T-cell (primary cell): ENCODE results near the gene TMEM107. TPM values are rescaled to one million over a fixed set of nuclear protein-coding genes. Genes with fewer than 3 reads are reported as not detected.
A peak's percentile ranks its signal among the peaks of the same experiment; 100 is the strongest.

Experiments used
- ATAC-seq, 4 experiments: fragments of 200-7000 bp in 3 of 4; fragments of 150-1000 bp in 1 of 4; cut with Tn5 transposase; replicated peaks in 1 of 4; 1 replicate in 3 of 4; 2 replicates in 1 of 4; pipeline ENCODE4 v1.10.0; 2021; ENCODE audit warnings: moderate library complexity in 3 of 4, mild to moderate bottlenecking in 2 of 4, moderate number of reproducible peaks in 1 of 4
- CTCF ChIA-PET, 2 donors: fragments of 300-600 bp; sonication (Branson Sonifier 250); formaldehyde crosslinking; loops; one replicate each; lab custom pipeline; 2022; ENCODE audit warnings: antibody characterized with exemption in 2 of 2; lab: Charles Lee
- POLR2A ChIA-PET, 2 donors: fragments of 300-600 bp; sonication (Branson Sonifier 250); formaldehyde crosslinking; loops; one replicate each; lab custom pipeline; 2022; ENCODE audit warnings: antibody characterized with exemption in 2 of 2; lab: Charles Lee
- DNase-seq, 35 experiments: peaks; one replicate each; pipeline versions ENCODE4 v3.0.0 to v3.0.0-alpha.2; 2013 to 2023
- H3K27ac ChIP-seq: one replicate; pipeline ENCODE4 v1.5.1; 2013; ENCODE audit warnings: low read length
- H3K27me3 ChIP-seq, 2 experiments: replicated peaks in 1 of 2; 1 replicate in 1 of 2; 2 replicates in 1 of 2; pipeline versions ENCODE4 v1.6.1 to v1.7.0; 2013; ENCODE audit warnings: low read length in 1 of 2, mixed read lengths in 1 of 2; ENCODE audit not compliant: control insufficient read depth in 2 of 2, insufficient read depth in 2 of 2; ENCODE audit errors: extremely low read depth in 1 of 2
- H3K36me3 ChIP-seq, 2 donors: 1 replicate in 1 of 2; 2 replicates in 1 of 2; pipeline versions ENCODE4 v1.6.1 to v1.7.0; 2013; ENCODE audit warnings: low read length in 1 of 2; ENCODE audit not compliant: control insufficient read depth in 2 of 2, insufficient read depth in 1 of 2; ENCODE audit errors: extremely low read depth in 1 of 2
- H3K4me1 ChIP-seq, 2 experiments: 1 replicate in 1 of 2; 2 replicates in 1 of 2; pipeline versions ENCODE4 v1.6.1 to v1.7.0; 2013; ENCODE audit warnings: low read length in 2 of 2, mixed read lengths in 1 of 2; ENCODE audit not compliant: insufficient read depth in 2 of 2, control insufficient read depth in 1 of 2; ENCODE audit errors: extremely low read depth in 1 of 2
- H3K4me3 ChIP-seq, 2 donors: 1 replicate in 1 of 2; 2 replicates in 1 of 2; pipeline versions ENCODE4 v1.5.1 to v1.7.0; 2013; ENCODE audit warnings: mild to moderate bottlenecking in 2 of 2, low read length in 1 of 2, moderate library complexity in 1 of 2; ENCODE audit not compliant: control insufficient read depth in 1 of 2; ENCODE audit errors: extremely low read depth in 1 of 2
- H3K9me3 ChIP-seq: 2 replicates; pipeline ENCODE4 v1.7.0; 2013
- H3K27ac Mint-ChIP-seq, 2 donors: one replicate each; pipeline ENCODE4 v1.8.0; 2020 to 2021; ENCODE audit warnings: mild to moderate bottlenecking in 2 of 2, mixed read lengths in 2 of 2
- H3K27me3 Mint-ChIP-seq, 2 donors: one replicate each; pipeline ENCODE4 v1.8.0; 2021 to 2022; ENCODE audit warnings: mixed read lengths in 2 of 2
- H3K36me3 Mint-ChIP-seq: one replicate; pipeline ENCODE4 v1.8.0; 2021; ENCODE audit warnings: mixed read lengths
- H3K4me1 Mint-ChIP-seq, 3 donors: one replicate each; pipeline ENCODE4 v1.8.0; 2020 to 2022; ENCODE audit warnings: mixed read lengths in 3 of 3, mild to moderate bottlenecking in 1 of 3
- H3K4me3 Mint-ChIP-seq, 3 donors: one replicate each; pipeline ENCODE4 v1.8.0; 2020 to 2022; ENCODE audit warnings: mild to moderate bottlenecking in 3 of 3, mixed read lengths in 3 of 3, moderate library complexity in 3 of 3
- H3K9me3 Mint-ChIP-seq, 3 donors: one replicate each; pipeline ENCODE4 v1.8.0; 2020 to 2022; ENCODE audit warnings: mixed read lengths in 3 of 3
- WGBS: methylation state at CpG from one replicate; pipeline ENCODE4 v1.1.5; 2013; ENCODE audit warnings: missing lambda C conversion rate; ENCODE audit not compliant: insufficient coverage; 5-methylcytosine and 5-hydroxymethylcytosine counted together
- total RNA-seq, 35 experiments: library from RNA in 6 of 35; stranded (reverse) in 6 of 35; fragments of 120-200 nt in 1 of 35; gene quantifications; one replicate each; pipeline versions ENCODE4 v1.2.1 to v1.2.4 and lab custom pipeline; 2013 to 2026

Gene TMEM107
- total RNA-seq, 5 donors from 2014 or later (not counting 1 experiment from before 2014, with no cell fraction given) = 23.4 to 28.9 (median 25.0) TPM

GRCh38 chr17:8123695-8124349, 52.4 kb downstream of the TMEM107 start, which contains the start of gene HES7:
HES7 (minus strand) TSS chr17:8124106; CDS start chr17:8124084, 22 bp downstream.
- 1% methylated on average over 16 of the region's 29 CpGs for WGBS
- no peak within 1 kb of the TSS for H3K27ac ChIP-seq
- peak within 1 kb of the TSS; percentile 82 to 90 for H3K27ac Mint-ChIP-seq
- H3K4me1 ChIP-seq = peaks cover 48 to 71% of the 10 kb centered on the region in 2 experiments
- peaks cover 0 to 61% of the 10 kb centered on the region in 2 experiments for H3K27me3 ChIP-seq
- CTCF ChIA-PET = interaction anchor here in 1 of 2 donors (0.6 kb wide), 1 partner anchor 71 kb away, joined by 4 read pairs; no protein-coding TSS in a partner anchor
- ATAC-seq = no peak
- H3K27me3 Mint-ChIP-seq = peaks cover 12 to 49% of the 10 kb centered on the region in 2 donors
- no peaks in the 10 kb centered on the region for H3K36me3 Mint-ChIP-seq
- peak within 1 kb of the TSS; percentile 77 to 91 (median 86) for H3K4me3 Mint-ChIP-seq
- no peaks in the 10 kb centered on the region for H3K9me3 ChIP-seq
- H3K4me1 Mint-ChIP-seq = peaks cover 66 to 77% (median 69%) of the 10 kb centered on the region in 3 donors
- POLR2A ChIA-PET = interaction anchor here (1.0 kb wide), 2 partner anchors 49 to 97 kb away, joined by 3 read pairs; no protein-coding TSS in a partner anchor
- peak within 1 kb of the TSS; percentile 64 to 80 for H3K4me3 ChIP-seq
- no peaks in the 10 kb centered on the region for H3K9me3 Mint-ChIP-seq
- peak in 1 of 35 experiments; percentile 12 for DNase-seq
- H3K36me3 ChIP-seq = no peaks in the 10 kb centered on the region

- CTCF ChIA-PET = interaction anchor here (0.6 to 1.0 kb wide), 2 partner anchors 17 to 138 kb away, joined by 3 to 5 read pairs; no protein-coding TSS in a partner anchor
- H3K36me3 ChIP-seq = no peaks in the 10 kb centered on the region
- peaks cover 52 to 78% of the 10 kb centered on the region in 2 experiments for H3K4me1 ChIP-seq
- peak in 1 of 4 experiments; percentile 9 for ATAC-seq
- Mint-ChIP-seq H3K27ac (peak overlapping the region in 1 of 2 donors; percentile 12), H3K4me1 (peaks cover 73 to 84% (median 76%) of the 10 kb centered on the region in 3 donors), H3K4me3 (peak overlapping the region; percentile 77 to 91 (median 86)), H3K27me3 (peaks cover 12 to 56% of the 10 kb centered on the region in 2 donors), H3K36me3 (no peaks in the 10 kb centered on the region), H3K9me3 (no peaks in the 10 kb centered on the region)
- POLR2A ChIA-PET = interaction anchor here in 1 of 2 donors (1.0 kb wide), 1 partner anchor 98 kb away, joined by 3 read pairs; no protein-coding TSS in a partner anchor
- no peaks in the 10 kb centered on the region for H3K9me3 ChIP-seq
- WGBS = 1% methylated on average over 42 of the region's 55 CpGs
- H3K27ac ChIP-seq = no peak overlapping the region
- H3K27me3 ChIP-seq = peaks cover 0 to 68% of the 10 kb centered on the region in 2 experiments
- peak overlapping the region; percentile 64 to 80 for H3K4me3 ChIP-seq
- DNase-seq = peak in 4 of 35 experiments; percentile 31 to 67 (median 44)
These were observed 53.1 kb downstream of the TMEM107 start for GRCh38 chr17:8122924-8123694.

Other genes with a start within 250 kb of the TMEM107 start
- gene KCNAB3, start 246.5 kb downstream of the TMEM107 start, total RNA-seq = 10 to 100 TPM; 10.0 to 18.1 (median 14.5) TPM
- 100 to 1,000 TPM in 3 of 5 donors, 10 to 100 TPM in 2; 95.4 to 138 (median 113) TPM for gene TRAPPC1, start 244.4 kb downstream of the TMEM107 start, total RNA-seq
- 10 to 100 TPM; 28.9 to 34.9 (median 32.9) TPM for gene CNTROB, start 244.2 kb downstream of the TMEM107 start, total RNA-seq
- under 1 TPM in 1 of 5 donors, not detected in 4; 0.06 TPM for gene GUCY2D, start 173.8 kb downstream of the TMEM107 start, total RNA-seq
- gene ALOX15B, start 137.3 kb downstream of the TMEM107 start, total RNA-seq = under 1 TPM in 3 of 5 donors, not detected in 2; 0.10 to 0.20 (median 0.13) TPM
- 1 to 10 TPM in 1 of 5 donors, under 1 TPM in 3, not detected in 1; 0.63 to 1.1 (median 0.81) TPM for gene ALOX12B, start 88.7 kb downstream of the TMEM107 start, total RNA-seq
- 1 to 10 TPM in 1 of 5 donors, under 1 TPM in 3, not detected in 1; 0.13 to 1.2 (median 0.19) TPM for gene ALOXE3, start 57.9 kb downstream of the TMEM107 start, total RNA-seq
- 1 to 10 TPM in 1 of 5 donors, under 1 TPM in 2, not detected in 2; 0.16 to 1.6 (median 0.23) TPM for gene HES7, start 52.3 kb downstream of the TMEM107 start, total RNA-seq
- gene PER1, start 24.0 kb downstream of the TMEM107 start, total RNA-seq = 1,000 to 10,000 TPM in 2 of 5 donors, 10 to 100 TPM in 3; 62.6 to 1,675 (median 82.4) TPM
- 100 to 1,000 TPM; 160 to 243 (median 186) TPM for gene VAMP2, start 13.4 kb downstream of the TMEM107 start, total RNA-seq
- gene BORCS6, start 13.8 kb upstream of the TMEM107 start, total RNA-seq = 10 to 100 TPM in 3 of 5 donors, 1 to 10 TPM in 2; 6.7 to 21.3 (median 17.2) TPM
- 1 to 10 TPM; 1.0 to 2.7 (median 1.7) TPM for gene AURKB, start 34.2 kb upstream of the TMEM107 start, total RNA-seq
- 100 to 1,000 TPM; 230 to 309 (median 269) TPM for gene CTC1, start 71.7 kb upstream of the TMEM107 start, total RNA-seq
- gene PFAS, start 72.9 kb upstream of the TMEM107 start, total RNA-seq = 10 to 100 TPM; 31.5 to 52.4 (median 37.8) TPM
- 10 to 100 TPM; 29.0 to 41.8 (median 40.9) TPM for gene RANGRF, start 112.3 kb upstream of the TMEM107 start, total RNA-seq
- gene SLC25A35, start 119.0 kb upstream of the TMEM107 start, total RNA-seq = 10 to 100 TPM in 1 of 5 donors, 1 to 10 TPM in 4; 6.6 to 10.0 (median 8.0) TPM
- under 1 TPM in 1 of 5 donors, not detected in 4; 0.26 TPM for gene ARHGEF15, start 133.9 kb upstream of the TMEM107 start, total RNA-seq
- gene ODF4, start 163.5 kb upstream of the TMEM107 start, total RNA-seq = not detected
- gene RPL26, start 206.8 kb upstream of the TMEM107 start, total RNA-seq = 1,000 to 10,000 TPM; 2,515 to 2,978 (median 2,612) TPM
- gene RNF222, start 221.4 kb upstream of the TMEM107 start, total RNA-seq = 1 to 10 TPM in 2 of 5 donors, under 1 TPM in 2, not detected in 1; 0.09 to 1.6 (median 0.57) TPM